Measurements from ENCODE around the gene FOXK2. TPM values are rescaled to one million over a fixed set of nuclear protein-coding genes. Genes with fewer than 3 reads are reported as not detected.

Gene FOXK2
- total RNA-seq, 2 donors from 2014 or later: 27.8 to 40.3 TPM

DNA sequence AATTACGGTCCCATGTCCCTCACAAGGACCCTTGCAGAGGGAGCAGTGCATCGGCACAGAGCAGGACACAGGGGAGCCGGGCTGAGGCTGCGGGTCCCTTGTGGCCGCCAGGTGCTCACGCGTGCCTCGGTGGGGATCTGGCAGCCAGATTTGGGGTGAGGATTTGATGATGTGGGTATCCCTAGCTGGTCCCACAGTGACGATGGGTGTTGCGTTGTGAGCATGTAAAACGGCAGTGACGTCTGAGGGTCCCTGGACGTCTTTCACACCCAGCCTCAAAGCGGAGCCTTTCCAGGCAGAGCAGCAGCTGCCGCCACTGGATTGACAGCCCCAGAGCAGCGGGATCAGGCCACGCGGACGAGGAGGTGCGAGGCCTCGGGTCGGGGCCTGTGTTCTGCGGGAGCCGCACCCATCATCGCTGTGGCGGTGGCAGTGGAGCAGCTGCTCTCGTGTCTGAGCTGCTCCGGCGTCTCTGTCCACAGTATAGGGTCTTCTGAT, 74.1 kb downstream of the FOXK2 start:
- Histone ChIP-seq H3K27me3 (no peaks in the 10 kb centered on the region), H3K27ac (peak overlapping the region; percentile 89 to 93), H3K4me3 (peak overlapping the region; percentile 48 to 60), H3K36me3 (peaks cover 20% of the 10 kb centered on the region), H3K4me1 (peaks cover 2 to 45% of the 10 kb centered on the region in 2 donors), H3K9me3 (no peaks in the 10 kb centered on the region)
- TF ChIP-seq, protein P1, sequence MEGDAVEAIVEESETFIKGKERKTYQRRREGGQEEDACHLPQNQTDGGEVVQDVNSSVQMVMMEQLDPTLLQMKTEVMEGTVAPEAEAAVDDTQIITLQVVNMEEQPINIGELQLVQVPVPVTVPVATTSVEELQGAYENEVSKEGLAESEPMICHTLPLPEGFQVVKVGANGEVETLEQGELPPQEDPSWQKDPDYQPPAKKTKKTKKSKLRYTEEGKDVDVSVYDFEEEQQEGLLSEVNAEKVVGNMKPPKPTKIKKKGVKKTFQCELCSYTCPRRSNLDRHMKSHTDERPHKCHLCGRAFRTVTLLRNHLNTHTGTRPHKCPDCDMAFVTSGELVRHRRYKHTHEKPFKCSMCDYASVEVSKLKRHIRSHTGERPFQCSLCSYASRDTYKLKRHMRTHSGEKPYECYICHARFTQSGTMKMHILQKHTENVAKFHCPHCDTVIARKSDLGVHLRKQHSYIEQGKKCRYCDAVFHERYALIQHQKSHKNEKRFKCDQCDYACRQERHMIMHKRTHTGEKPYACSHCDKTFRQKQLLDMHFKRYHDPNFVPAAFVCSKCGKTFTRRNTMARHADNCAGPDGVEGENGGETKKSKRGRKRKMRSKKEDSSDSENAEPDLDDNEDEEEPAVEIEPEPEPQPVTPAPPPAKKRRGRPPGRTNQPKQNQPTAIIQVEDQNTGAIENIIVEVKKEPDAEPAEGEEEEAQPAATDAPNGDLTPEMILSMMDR (IDR thresholded peaks at IDR 0.05): no peak
- no peak for DNase-seq (ENCODE audit: low spot score)

DNA sequence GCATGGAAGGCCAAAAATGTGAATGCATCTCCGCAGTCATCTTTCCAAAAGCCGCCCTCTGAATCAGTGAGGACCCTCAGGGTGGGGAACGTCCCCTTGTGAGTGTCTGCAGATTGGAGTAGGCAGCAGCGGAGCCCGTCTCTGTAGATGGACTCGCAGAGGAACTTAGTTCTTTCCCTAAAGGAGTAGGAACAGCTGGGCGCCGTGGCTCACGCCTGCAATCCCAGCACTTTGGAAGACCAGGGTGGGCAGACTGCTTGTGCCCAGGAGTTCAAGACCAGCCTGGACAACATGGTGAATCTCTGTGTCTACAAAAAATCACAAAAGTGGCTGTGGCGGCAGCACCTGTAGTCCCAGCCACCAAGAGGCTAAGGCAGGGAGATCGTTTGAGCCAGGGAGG, 75.0 kb downstream of the FOXK2 start:
- TF ChIP-seq, protein P1 (IDR thresholded peaks at IDR 0.05): no peak
- Histone ChIP-seq H3K27ac (no peak overlapping the region), H3K9me3 (no peaks in the 10 kb centered on the region), H3K4me1 (peaks cover 2 to 54% of the 10 kb centered on the region in 2 donors), H3K27me3 (no peaks in the 10 kb centered on the region), H3K4me3 (no peak overlapping the region), H3K36me3 (peaks cover 20% of the 10 kb centered on the region)
- no peak for DNase-seq (ENCODE audit: low spot score)

DNA sequence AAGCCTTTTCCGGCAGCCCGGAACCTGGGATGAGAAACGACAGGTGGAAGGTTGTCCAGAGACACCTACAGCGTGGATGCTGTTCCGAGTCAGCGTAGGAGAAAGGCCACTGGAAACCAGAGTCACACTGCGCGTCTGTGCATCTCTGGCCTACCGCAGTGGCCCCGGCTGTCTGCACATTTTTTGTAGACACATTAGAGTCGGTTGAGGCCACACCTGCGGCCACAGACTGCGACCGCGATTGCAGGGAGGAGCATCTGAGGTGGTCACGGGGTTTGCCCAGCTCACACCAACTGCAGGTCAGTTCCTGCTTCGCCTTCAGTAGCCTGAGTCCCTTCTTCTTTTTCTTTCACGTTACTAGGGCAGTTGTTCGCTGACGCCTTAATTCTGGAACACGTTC, 76.4 kb downstream of the FOXK2 start:
- Histone ChIP-seq H3K27ac (no peak overlapping the region), H3K27me3 (no peaks in the 10 kb centered on the region), H3K4me3 (no peak overlapping the region), H3K9me3 (no peaks in the 10 kb centered on the region), H3K4me1 (peaks cover 2 to 58% of the 10 kb centered on the region in 2 donors), H3K36me3 (peaks cover 20% of the 10 kb centered on the region)
- no peak for DNase-seq (ENCODE audit: low spot score)
- TF ChIP-seq, protein P1 (IDR thresholded peaks at IDR 0.05): no peak

DNA sequence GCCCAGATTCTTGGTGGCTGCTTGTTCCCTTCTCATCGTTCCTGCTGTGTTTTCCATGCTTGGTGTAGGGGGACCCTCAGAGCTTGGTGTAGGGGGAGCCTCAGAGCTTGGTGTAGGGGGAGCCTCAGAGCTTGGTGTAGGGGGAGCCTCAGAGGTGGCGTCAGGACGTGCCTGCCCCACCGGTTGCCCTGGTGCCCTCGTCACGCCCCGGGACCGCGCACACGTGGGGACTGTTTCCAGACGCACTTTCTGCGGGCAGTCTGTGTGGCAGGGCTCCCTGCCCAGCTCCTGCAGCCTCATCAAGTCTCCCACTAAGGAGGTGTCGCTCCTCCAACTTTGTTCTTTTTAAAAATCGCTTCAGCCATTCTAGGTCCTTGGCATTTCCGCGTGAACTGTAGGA, 76.8 kb downstream of the FOXK2 start:
- no peaks in the 10 kb centered on the region for H3K9me3 ChIP-seq
- H3K27ac ChIP-seq: no peak overlapping the region
- H3K4me3 ChIP-seq: no peak overlapping the region
- no peak for DNase-seq (ENCODE audit: low spot score)
- H3K27me3 ChIP-seq: no peaks in the 10 kb centered on the region
- TF ChIP-seq, protein P1 (IDR thresholded peaks at IDR 0.05): no peak
- H3K36me3 ChIP-seq: peaks cover 22% of the 10 kb centered on the region
- peaks cover 2 to 58% of the 10 kb centered on the region in 2 donors for H3K4me1 ChIP-seq

DNA sequence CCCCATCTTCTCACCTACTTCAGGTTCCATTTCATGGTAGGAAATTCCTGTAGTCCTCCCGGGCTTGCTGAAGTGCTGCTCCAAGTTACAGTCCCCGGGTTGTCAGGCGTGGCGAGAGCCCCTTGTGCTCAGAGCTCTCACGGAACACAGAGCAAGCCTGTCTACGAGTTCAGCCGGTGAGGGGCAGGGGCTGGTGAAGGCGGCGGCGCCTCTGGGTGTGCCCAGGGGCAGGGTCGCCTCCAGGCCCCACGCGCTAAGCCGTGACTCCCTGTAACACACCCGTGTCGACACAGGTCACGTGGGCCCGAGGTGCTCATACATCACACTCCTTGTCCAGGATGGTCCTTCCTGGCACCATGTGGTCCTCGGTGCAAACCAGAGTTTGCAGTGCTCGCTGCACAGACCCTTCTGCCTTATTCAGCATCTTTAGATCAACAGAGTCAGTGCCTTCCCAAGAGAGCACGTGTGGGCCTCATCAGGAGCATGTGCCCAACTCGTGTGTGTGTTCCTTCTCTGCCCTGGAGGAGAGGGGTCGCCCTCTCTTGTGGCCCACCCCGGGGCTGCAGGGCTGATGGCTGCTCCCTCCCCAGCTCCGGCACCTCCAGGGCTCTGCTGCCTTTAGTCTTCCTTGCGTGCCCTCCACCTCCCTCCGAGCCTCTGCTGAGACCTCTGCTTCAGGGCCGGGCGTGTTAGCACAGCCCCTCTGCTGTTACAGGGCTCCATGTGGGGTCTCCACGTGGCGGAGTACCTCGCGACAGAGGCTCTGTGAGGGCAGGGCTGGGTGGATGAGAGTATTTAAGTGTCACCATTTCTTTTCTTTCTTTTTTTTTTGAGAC, 77.5 kb downstream of the FOXK2 start:
- H3K36me3 ChIP-seq: peaks cover 30% of the 10 kb centered on the region
- H3K4me3 ChIP-seq: no peak overlapping the region
- DNase-seq (ENCODE audit: low spot score): no peak
- TF ChIP-seq, protein P1 (IDR thresholded peaks at IDR 0.05): no peak
- H3K27ac ChIP-seq: no peak overlapping the region
- H3K27me3 ChIP-seq: no peaks in the 10 kb centered on the region
- H3K4me1 ChIP-seq: peaks cover 2 to 50% of the 10 kb centered on the region in 2 donors
- no peaks in the 10 kb centered on the region for H3K9me3 ChIP-seq
